ENCODE results near the gene HELZ2. TPM values are rescaled to one million over a fixed set of nuclear protein-coding genes. Genes with fewer than 3 reads are reported as not detected.
"Not testable (repeated sequence)": the region's sequence is repeated elsewhere in the genome, so short reads cannot be mapped to it uniquely, and the experiment has no call there.

The HELZ2 gene
- total RNA-seq, 2 experiments from 2014 or later: 139 to 285 TPM

DNA sequence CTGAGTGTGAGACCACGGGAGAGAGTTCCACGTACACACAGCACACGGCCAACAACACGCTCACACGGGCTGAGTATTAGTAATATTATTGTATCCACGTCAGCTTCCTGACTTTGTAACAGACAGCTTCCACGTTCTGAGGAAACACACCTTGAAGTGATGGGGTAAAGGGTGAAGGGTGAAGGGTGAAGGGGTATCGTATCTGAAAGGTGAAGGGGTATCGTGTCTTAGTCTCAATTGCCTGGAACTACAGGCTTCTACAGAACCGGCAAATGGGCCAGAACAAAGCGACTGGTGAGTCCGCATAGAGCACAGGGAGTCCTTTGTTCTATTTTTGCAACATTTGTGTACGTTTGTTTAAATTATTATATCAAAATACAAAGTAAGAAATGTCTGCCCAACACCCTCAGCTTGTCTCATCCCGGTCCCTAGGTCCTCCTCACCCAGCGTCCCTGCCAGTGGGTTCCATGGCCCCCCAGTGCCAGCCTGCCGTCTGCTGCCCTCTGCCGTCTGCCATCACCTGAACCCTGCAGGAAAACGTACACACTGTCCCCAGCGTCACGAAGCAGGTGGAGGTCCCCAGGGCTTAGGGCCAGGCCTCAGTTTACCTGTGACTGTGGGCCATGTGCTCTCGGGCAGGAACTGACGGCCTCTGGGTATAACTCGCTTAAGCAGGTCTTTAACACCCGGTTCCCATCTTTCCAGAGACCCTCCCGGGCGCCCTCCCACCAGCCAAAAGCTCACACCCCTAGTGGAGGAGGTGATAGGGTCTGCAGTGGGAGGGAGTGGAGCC, 4.4 kb upstream of the HELZ2 start:
- Mint-ChIP-seq H3K27ac (no peak overlapping the region), H3K4me1 (no peaks in the 10 kb centered on the region), H3K36me3 (no peaks in the 10 kb centered on the region), H3K9me3 (ENCODE audit: low read depth) (no peaks in the 10 kb centered on the region), H3K4me3 (no peak overlapping the region), H3K27me3 (peaks cover 59% of the 10 kb centered on the region)
- no peak for DNase-seq
- CTCF ChIA-PET: interaction anchor here (1.0 kb wide), 1 partner anchor 10 kb away, joined by 3 read pairs; no protein-coding TSS in a partner anchor
- ATAC-seq: no peak

DNA sequence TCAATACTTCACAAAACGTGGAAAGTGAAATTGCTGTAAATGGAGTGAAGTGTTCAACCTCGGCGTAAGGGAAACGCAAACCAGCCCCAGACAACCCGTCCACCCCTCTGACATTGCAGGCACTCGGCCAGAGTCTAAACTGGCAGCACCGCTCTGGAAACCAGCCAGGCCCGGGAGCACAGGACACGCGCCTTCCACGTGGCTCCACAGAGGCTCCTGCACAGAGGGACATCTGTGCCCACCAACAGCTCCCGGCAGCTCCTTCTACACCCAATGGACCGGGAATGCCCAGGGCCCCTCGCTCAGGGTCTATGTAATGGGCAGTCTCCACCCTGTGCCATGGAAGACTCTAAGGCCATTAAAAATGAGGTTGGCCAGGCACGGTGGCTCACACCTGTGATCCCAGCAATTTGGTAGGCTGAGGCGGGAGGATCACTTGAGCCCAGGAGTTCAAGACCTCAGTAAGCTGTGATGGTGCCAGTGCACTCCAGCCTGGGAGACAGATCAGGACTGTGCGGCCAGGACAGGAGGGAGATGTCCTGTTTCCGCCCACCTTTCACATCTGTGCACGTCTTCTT, 3.4 kb upstream of the HELZ2 start:
- Mint-ChIP-seq H3K9me3 (ENCODE audit: low read depth) (no peaks in the 10 kb centered on the region), H3K27ac (no peak overlapping the region), H3K36me3 (no peaks in the 10 kb centered on the region), H3K4me1 (no peaks in the 10 kb centered on the region), H3K27me3 (peaks cover 51% of the 10 kb centered on the region), H3K4me3 (no peak overlapping the region)
- CTCF ChIA-PET: interaction anchor here (1.5 kb wide), 1 partner anchor 81 kb away, joined by 3 read pairs; no protein-coding TSS in a partner anchor
- ATAC-seq (no peak), DNase-seq (no peak)

DNA sequence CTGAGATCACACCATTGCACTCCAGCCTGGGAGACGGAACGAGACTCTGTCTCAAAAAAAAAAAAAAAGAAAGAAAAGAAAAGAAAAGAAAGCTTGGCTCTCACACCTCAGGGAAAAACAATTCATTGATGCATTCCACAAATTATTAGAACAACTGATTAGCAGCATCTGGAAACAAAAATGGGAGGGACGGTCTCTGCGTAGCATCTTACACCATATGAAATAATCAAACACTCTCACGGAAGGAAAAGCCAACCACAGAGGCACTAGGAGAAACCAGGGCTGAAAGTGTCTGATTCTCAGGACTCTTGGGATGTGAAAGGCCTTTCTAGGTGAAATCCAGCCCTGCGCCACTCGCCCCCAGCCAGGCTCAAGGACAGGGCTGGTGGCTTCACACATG, 2.3 kb upstream of the HELZ2 start:
- Mint-ChIP-seq H3K27me3 (peaks cover 47% of the 10 kb centered on the region), H3K27ac (no peak overlapping the region), H3K4me3 (no peak overlapping the region), H3K36me3 (no peaks in the 10 kb centered on the region), H3K9me3 (ENCODE audit: low read depth) (no peaks in the 10 kb centered on the region), H3K4me1 (no peaks in the 10 kb centered on the region)
- no peak for DNase-seq
- CTCF ChIA-PET: interaction anchor here (0.8 to 1.5 kb wide), 3 partner anchors 9 to 80 kb away, joined by 3 to 4 read pairs (median 3); partner anchors contain the start of gene PPDPF
- ATAC-seq: no peak

DNA sequence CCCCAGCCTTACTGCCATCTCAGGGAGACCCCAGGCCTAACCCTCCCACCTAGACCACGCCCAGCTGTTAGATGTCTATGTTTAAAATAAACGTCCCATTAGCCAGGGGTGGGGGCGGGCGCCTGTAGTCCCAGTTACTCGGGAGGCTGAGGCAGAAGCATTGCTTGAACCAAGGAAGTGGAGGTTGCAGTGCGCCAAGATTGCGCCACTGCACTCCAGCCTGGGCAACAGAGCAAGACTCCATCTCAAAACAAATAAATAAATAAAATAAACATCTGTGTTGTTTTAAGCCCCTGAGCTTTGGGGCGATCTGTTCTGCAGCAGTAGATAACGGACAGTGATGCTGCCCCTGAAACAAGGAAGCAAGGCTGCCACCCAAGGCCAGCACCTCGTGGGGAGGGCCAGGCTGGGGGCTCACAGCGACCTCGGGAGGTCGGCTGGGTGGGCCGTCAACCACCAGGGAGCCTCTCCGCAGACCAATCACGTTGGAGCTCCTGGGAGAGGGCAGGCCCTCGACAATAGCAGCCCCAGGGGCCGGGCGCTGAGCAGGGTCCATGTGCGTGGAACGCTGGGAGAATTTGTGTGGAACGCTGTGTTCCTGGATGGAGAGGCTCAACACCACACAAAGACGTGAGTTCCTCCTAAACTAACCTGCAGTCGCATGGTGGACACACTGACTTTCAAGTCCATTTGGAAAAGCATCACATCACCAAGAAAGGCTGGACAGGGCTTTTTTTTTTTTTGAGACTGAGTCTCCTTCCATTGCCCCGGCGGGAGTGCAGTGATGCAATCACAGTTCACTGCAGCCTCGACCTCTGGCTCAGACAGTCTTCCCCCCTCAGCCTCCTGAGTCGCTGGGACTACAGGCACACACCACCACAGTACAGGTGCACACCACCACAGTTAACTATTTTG, 1.0 kb upstream of the HELZ2 start:
- CTCF ChIA-PET: interaction anchor here (1.1 to 2.2 kb wide), 3 partner anchors 38 to 67 kb away, joined by 3 to 16 read pairs (median 6); partner anchors contain the start of genes GMEB2 and PTK6
- peaks cover 39% of the 10 kb centered on the region for H3K27me3 Mint-ChIP-seq
- no peak for ATAC-seq
- DNase-seq: no peak
- H3K36me3 Mint-ChIP-seq: no peaks in the 10 kb centered on the region
- peak overlapping the region; percentile 44 for H3K4me3 Mint-ChIP-seq
- H3K9me3 Mint-ChIP-seq (ENCODE audit: low read depth): no peaks in the 10 kb centered on the region
- peaks cover 3% of the 10 kb centered on the region for H3K4me1 Mint-ChIP-seq
- H3K27ac Mint-ChIP-seq: no peak overlapping the region

DNA sequence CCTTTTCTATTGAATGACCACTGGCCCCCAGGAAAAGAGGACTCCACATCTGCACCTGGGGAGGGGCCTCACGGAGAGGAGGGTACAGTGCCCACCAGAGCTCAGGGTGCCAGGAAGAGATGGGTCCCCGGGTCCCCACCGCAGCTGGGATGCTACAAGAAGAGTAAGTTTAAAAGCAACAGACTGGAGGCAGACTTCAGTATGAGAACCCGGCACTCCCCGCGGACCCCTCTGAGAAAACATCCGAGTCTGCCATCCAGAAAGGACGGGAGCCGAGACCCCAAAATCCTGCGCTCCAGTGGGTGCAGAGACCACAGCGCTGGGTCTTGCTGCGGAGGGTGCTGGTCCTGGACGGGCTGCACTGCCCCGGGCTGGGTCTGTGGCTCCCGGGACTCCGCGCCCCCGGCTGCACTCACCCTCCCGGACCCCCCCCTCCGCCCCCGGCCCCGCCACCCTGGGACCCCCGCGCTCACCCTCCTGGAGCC, 350 bp downstream of the HELZ2 start:
- H3K9me3 Mint-ChIP-seq (ENCODE audit: low read depth): no peaks in the 10 kb centered on the region
- H3K4me1 Mint-ChIP-seq: peaks cover 15% of the 10 kb centered on the region
- DNase-seq (no peak), ATAC-seq (peak; percentile 29)
- H3K27me3 Mint-ChIP-seq: peaks cover 28% of the 10 kb centered on the region
- H3K4me3 Mint-ChIP-seq: peak overlapping the region; percentile 83
- peak overlapping the region; percentile 89 for H3K27ac Mint-ChIP-seq
- H3K36me3 Mint-ChIP-seq: peaks cover 2% of the 10 kb centered on the region
- CTCF ChIA-PET: interaction anchor here (1.1 to 2.2 kb wide), 5 partner anchors 36 to 84 kb away, joined by 3 to 16 read pairs (median 6); partner anchors contain the start of genes GMEB2, PTK6 and RTEL1

DNA sequence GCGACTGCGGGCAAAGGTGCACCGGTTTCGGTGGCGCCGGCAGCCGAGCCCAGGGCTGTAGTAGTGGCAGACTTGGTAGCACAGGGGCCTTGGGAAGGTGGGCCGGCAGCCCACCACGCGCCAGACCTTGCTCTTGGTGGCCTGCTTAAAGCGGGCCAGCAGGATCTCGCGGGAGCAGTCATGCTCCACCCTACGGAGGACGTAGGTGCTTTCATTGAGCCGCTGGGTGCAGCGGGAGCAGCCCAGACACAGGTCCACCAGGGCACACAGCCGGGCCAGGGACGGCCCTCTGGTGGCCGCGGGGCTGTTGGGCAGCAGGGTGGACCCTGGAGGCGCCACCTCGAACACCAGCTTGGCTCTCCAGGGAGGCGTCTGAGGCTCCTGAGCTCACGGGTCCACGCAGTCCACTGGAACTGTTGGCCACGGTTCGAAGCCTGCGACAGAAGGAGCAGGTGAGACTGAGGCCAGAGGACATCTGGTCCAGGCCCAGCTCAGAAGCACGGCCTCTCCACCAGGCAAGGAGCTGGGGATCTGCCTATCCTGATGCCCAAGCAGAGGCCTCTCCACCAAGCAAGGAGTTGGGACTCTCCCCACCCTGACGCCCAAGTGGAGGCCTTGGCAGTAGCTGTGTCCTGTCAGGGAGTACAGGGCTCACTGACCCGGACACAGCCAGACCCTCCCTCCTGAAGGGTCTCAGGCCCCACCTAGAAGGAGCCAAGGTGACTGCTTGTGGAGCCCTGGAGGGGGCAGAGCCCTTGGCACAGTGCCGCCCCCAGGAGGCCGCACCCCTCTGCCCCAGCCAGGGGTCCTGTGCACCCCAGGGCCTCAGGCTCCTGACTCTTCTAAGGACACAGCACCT, 1.0 kb downstream of the HELZ2 start:
- Mint-ChIP-seq H3K9me3 (ENCODE audit: low read depth) (no peaks in the 10 kb centered on the region), H3K4me1 (peaks cover 21% of the 10 kb centered on the region), H3K27ac (peak overlapping the region; percentile 89), H3K4me3 (peak overlapping the region; percentile 83), H3K27me3 (peaks cover 25% of the 10 kb centered on the region), H3K36me3 (peaks cover 4% of the 10 kb centered on the region)
- peak; percentile 17 for ATAC-seq
- no peak for DNase-seq
- CTCF ChIA-PET: interaction anchor here (1.4 to 2.2 kb wide), 3 partner anchors 36 to 85 kb away, joined by 4 to 16 read pairs (median 6); partner anchors contain the start of genes PTK6 and RTEL1

DNA sequence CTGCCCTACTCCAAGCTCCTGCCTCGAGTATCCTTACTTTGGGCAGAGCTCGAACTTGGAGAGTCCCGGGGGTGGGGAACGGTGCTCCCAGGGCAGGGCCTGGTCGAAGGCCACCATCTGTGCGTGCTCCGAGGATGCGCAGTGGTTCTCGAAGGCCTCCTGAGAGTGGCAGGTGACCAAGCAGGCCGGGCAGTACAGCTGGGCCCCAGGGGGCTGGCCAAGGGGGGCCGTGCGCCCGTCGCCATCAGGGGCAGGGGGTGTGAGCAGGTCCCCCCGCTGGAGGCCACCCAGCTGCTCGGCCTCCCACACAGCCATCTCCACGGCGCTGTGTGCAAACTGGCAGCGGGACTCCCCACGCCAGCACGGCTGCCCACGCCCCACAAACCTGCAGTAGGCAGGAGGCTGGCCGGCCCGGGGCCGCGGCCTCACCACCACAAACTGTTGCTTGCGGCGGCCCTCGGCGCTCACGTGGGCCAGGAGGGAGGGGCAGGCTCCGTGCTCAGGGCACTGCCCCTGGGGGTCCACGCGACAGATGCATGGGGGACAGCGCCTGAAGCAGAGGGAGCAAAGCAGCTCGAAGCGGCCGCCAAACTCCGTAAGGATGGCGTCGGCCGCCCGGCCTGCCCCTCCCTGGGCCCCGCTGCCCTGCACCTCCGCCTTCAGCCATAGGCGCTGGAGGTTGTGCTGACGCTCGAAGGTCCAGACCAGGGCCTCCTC, 1.8 kb downstream of the HELZ2 start:
- Mint-ChIP-seq H3K36me3 (peaks cover 12% of the 10 kb centered on the region), H3K27me3 (peaks cover 18% of the 10 kb centered on the region), H3K27ac (no peak overlapping the region), H3K4me1 (peaks cover 29% of the 10 kb centered on the region), H3K4me3 (no peak overlapping the region), H3K9me3 (ENCODE audit: low read depth) (no peaks in the 10 kb centered on the region)
- CTCF ChIA-PET: interaction anchor here (1.1 to 1.7 kb wide), 2 partner anchors 35 to 86 kb away, joined by 3 to 4 read pairs; partner anchors contain the start of genes PTK6 and RTEL1
- ATAC-seq: no peak
- DNase-seq: no peak

DNA sequence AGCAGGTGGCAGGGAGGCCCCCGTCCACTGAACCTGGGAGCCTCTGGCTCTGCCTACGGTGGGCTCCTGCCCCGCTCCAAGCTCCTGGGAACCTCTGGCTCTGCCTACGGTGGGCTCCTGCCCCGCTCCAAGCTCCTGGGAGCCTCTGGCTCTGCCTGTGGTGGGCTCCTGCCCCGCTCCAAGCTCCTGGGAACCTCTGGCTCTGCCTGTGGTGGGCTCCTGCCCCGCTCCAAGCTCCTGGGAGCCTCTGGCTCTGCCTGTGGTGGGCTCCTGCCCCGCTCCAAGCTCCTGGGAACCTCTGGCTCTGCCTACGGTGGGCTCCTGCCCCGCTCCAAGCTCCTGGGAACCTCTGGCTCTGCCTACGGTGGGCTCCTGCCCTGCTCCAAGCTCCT, 3.0 kb downstream of the HELZ2 start:
- H3K9me3 Mint-ChIP-seq (ENCODE audit: low read depth); H3K27ac Mint-ChIP-seq; ATAC-seq; H3K27me3 Mint-ChIP-seq; DNase-seq; CTCF ChIA-PET; H3K4me3 Mint-ChIP-seq: not testable (repeated sequence)
- H3K36me3 Mint-ChIP-seq: peaks cover 17% of the 10 kb centered on the region
- H3K4me1 Mint-ChIP-seq: peaks cover 34% of the 10 kb centered on the region

DNA sequence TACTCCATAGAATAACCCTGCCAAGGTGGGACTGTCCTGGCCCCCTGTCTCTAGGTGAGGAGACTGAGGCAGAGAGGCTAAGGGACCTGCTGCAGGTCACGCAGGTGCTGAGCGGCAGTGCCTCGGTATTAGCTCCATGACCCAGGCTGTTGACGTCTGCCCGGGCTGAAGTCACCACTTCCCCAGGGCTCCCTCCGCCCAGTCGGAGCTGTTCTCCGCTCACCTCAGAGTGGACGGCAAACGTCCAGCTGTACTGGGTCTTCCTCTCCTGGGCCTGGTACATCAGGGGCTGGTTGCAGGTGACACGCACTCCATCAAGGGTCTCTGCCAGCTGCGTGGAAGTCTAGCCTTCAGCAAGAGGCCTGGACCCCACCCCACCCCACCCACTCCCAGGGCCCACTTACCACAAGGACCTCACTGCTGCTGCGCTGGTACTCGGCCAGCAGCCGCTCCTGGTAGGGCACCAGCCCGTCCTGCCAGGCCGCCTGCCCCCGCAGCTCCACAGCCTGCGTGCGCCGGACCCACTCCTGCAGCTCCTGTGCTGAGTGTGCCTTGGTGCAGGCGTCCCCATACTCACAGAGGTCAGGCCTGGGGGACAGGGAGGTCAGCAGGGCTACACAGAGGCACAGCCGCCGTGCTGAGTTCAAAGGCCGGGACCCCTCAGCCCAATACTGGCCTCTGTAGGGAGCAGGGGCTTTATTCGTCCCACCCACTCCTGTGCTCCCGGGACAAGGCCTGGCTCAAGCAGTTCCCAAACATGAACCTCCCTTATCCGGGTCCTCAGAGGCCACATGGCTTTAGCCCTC, 3.6 kb downstream of the HELZ2 start:
- H3K4me3 Mint-ChIP-seq: no peak overlapping the region
- CTCF ChIA-PET: no interaction called here
- H3K4me1 Mint-ChIP-seq: peaks cover 34% of the 10 kb centered on the region
- DNase-seq (no peak), ATAC-seq (no peak)
- no peak overlapping the region for H3K27ac Mint-ChIP-seq
- H3K9me3 Mint-ChIP-seq (ENCODE audit: low read depth): no peaks in the 10 kb centered on the region
- peaks cover 5% of the 10 kb centered on the region for H3K27me3 Mint-ChIP-seq
- H3K36me3 Mint-ChIP-seq: peaks cover 22% of the 10 kb centered on the region

DNA sequence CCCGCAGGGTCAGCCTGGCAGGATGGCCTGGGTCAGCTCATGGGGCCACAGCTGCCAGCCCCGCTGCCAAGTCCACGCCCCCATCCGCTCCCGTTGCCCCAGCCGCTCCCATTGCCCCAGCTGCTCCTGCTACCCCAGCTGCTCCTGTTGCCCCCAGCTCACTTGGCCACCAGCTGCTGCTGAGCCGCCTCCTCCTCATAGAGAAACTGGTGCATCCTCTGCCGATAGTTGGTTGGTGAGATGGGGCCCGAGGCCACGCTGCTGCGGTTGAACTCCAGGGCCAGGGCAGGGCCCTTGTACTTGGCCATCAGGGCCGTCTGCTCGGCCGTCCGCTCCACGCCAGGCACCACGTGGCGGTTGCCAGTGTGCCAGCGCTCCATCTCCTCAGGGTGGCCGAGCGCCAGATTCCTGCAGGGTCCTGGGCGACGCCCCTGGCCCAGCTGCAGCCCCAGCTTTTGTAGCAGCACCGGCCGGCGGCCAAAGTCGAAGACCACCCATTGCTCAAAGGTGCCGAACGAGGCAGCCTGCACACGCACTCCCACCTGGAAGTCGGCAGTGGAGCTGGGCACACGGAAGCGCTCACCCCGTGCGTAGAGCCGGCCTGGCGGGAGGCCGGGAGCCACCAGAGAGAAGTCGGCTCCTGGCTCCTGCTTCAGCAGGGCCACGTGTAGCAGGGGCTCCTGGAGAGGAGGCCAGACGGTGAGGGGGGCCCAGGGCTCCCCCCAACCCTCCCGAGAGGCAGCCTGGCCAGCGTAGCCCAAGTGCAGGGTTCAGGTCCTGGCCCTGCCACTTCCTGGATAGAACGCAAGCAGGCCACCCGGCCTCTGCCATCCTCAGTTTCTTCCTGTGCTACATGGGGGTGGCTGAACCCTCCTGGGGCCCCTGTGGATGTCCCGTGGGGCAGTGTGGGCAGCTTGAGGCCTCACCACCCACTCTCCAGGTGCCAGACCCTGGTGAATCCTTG, 4.8 kb downstream of the HELZ2 start:
- CTCF ChIA-PET: interaction anchor here (0.8 to 3.4 kb wide), 3 partner anchors 9 to 469 kb away, joined by 3 to 21 read pairs (median 5); partner anchors contain the start of gene PTK6
- ATAC-seq: no peak
- DNase-seq: no peak
- no peaks in the 10 kb centered on the region for H3K9me3 Mint-ChIP-seq (ENCODE audit: low read depth)
- no peak overlapping the region for H3K4me3 Mint-ChIP-seq
- H3K36me3 Mint-ChIP-seq: peaks cover 27% of the 10 kb centered on the region
- no peaks in the 10 kb centered on the region for H3K27me3 Mint-ChIP-seq
- peaks cover 34% of the 10 kb centered on the region for H3K4me1 Mint-ChIP-seq
- peak overlapping the region; percentile 52 for H3K27ac Mint-ChIP-seq
